Measurements from ENCODE around the gene CACNB2.
"Not testable (repeated sequence)": the region's sequence is repeated elsewhere in the genome, so short reads cannot be mapped to it uniquely, and the experiment has no call there.

CACNB2 gene

DNA sequence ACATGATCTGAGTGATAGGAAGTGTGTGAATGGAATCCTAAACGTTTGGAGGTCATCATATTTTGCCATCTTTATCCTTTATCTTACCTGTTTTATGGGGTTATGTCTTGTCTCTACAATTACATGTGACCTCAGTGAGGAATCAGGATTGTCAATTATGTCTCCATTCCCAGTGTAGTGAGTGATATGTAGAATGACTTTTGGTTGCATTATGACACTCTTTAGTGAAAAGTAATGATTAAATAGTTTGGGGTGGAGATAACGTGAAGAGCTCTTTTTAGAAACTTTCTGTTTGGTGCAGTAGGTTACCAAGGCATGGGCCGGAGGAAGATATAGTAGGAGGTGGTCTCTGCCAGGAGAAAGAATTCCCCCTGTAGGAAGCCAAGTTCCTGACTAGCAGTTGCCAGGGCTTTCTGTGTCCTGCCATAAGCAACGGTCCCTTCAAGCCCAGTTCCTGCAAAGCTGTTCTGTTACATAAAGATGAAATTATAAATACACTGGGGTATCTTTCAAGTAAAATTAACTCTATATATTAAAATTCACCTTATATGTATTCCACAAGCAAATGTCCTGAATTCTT lies 282.9 kb downstream of the CACNB2 start:
- TF ChIP-seq, protein P1, sequence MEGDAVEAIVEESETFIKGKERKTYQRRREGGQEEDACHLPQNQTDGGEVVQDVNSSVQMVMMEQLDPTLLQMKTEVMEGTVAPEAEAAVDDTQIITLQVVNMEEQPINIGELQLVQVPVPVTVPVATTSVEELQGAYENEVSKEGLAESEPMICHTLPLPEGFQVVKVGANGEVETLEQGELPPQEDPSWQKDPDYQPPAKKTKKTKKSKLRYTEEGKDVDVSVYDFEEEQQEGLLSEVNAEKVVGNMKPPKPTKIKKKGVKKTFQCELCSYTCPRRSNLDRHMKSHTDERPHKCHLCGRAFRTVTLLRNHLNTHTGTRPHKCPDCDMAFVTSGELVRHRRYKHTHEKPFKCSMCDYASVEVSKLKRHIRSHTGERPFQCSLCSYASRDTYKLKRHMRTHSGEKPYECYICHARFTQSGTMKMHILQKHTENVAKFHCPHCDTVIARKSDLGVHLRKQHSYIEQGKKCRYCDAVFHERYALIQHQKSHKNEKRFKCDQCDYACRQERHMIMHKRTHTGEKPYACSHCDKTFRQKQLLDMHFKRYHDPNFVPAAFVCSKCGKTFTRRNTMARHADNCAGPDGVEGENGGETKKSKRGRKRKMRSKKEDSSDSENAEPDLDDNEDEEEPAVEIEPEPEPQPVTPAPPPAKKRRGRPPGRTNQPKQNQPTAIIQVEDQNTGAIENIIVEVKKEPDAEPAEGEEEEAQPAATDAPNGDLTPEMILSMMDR (conservative IDR thresholded peaks at IDR 0.05; ENCODE audit: low read depth, low read length): no peak
- no peak for DNase-seq (ENCODE audit: low read depth)
- no peak overlapping the region for H3K4me3 ChIP-seq (ENCODE audit: low read depth, low read length)

DNA sequence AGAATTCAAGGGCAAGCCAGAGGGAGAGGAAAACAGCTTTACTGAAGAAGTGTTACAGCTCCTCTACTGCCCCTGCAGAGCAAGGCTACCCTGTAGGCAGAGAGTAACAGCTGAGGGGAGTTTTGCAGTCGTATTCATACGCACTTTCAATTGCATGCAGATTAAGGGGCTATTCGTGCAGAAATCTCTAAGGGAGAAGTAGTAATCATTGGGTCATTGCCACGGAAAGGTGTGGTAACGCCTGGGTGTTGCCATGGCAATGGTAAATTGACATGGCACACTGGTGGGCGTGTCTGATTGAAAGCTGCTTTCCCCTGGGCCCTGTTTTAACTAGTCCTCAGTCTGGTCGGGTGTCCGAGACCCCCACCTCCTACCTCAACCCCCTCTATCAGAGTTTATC lies 284.0 kb downstream of the CACNB2 start:
- no peak overlapping the region for H3K4me3 ChIP-seq (ENCODE audit: low read depth, low read length)
- TF ChIP-seq, protein P1 (conservative IDR thresholded peaks at IDR 0.05; ENCODE audit: low read depth, low read length): no peak
- no peak for DNase-seq (ENCODE audit: low read depth)

DNA sequence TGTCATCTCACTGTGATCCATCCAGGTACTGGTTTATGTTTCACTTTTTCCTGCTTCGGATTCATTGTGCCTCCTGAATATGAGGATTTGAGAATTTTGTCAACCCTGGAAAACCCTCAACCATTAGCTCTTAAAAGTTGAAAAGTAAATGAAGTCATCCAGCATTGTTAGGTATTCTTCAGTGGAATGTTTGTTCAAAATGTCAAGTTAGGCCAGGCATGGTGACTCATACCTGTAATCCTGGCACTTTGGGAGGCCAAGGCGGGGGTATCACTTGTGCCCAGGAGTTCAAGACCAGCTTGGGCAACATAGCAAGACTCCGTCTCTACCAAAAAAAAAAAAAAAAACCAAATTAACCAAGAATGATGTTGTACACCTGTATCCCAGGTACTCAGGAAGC lies 289.1 kb downstream of the CACNB2 start:
- TF ChIP-seq, protein P1 (conservative IDR thresholded peaks at IDR 0.05; ENCODE audit: low read depth, low read length): no peak
- no peak overlapping the region for H3K4me3 ChIP-seq (ENCODE audit: low read depth, low read length)
- no peak for DNase-seq (ENCODE audit: low read depth)

DNA sequence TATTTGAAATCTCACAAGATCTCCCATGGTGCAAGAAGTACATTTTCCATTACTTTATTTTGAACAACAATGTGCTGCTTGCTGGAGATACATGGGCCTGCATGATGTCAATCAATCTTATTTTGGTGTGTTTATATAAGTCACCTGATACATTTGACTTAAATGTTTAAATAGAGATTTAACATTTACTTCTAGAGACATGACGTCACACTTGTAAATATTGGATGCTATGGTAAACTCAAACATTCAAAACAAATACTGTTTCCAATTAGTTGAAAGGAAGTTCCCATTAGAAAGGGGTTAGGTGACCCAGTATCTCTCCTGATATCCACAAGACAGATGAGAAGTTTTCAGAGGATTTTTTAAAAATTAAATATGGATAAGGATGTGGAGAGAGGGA lies 296.7 kb downstream of the CACNB2 start:
- no peak for DNase-seq (ENCODE audit: low read depth)
- no peak overlapping the region for H3K4me3 ChIP-seq (ENCODE audit: low read depth, low read length)
- TF ChIP-seq, protein P1 (conservative IDR thresholded peaks at IDR 0.05; ENCODE audit: low read depth, low read length): no peak

DNA sequence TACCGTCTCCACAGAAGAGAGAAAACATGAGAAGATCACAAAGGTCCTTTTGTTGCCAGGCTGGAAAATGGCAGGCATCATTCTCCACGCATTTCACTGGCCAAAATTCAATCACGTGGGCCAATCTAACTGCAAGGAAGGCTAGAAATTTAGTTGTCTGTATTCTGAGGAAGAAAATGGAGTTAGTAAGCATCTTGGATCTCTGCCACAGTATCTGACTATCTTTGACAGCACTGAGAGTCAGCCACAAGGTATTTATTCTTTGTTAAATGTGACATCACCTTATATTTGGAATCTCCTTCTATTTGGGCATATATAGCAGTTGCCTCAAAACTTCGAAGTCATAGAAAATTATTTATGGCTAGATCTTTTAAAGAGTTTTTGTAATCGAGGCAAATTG lies 297.3 kb downstream of the CACNB2 start:
- no peak overlapping the region for H3K4me3 ChIP-seq (ENCODE audit: low read depth, low read length)
- DNase-seq (ENCODE audit: low read depth): peak; percentile 4
- TF ChIP-seq, protein P1 (conservative IDR thresholded peaks at IDR 0.05; ENCODE audit: low read depth, low read length): no peak

DNA sequence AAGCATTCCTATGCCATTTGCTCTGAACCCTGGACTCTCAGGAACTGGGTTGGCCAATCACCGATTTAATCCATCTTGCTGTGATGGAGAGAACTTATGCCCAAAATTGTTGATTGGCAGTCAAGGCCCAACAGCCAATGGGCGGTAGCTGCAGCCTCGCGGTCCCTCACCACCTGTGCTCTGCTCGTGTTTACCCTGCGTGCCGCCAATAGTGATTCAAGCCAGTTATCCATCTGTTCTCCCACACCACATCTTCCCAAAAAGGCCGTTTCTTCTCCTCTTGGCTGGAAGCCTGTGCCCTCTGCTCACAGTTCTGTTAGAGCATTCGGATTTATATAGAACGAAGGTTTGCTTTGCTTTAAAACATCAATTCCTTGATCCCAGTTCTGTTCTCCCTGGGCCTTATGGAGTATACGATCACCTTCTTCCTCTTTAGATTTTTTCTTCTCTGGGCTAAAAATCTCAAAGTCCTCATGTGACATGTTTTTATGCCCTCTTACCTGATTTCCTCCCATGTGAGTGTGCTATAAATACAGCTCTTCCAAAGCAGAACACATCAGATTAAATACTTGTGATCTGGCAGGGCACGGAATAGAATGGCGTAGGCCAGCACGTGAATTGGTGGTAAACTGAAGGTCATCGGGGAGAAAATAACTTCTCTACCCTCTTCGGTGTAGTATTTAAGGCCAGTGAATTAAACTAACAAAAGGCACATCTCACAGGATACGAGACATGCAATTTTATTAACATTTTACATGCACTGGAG lies 298.3 kb downstream of the CACNB2 start:
- no peak overlapping the region for H3K4me3 ChIP-seq (ENCODE audit: low read depth, low read length)
- TF ChIP-seq, protein P1 (conservative IDR thresholded peaks at IDR 0.05; ENCODE audit: low read depth, low read length): no peak
- DNase-seq (ENCODE audit: low read depth): no peak

DNA sequence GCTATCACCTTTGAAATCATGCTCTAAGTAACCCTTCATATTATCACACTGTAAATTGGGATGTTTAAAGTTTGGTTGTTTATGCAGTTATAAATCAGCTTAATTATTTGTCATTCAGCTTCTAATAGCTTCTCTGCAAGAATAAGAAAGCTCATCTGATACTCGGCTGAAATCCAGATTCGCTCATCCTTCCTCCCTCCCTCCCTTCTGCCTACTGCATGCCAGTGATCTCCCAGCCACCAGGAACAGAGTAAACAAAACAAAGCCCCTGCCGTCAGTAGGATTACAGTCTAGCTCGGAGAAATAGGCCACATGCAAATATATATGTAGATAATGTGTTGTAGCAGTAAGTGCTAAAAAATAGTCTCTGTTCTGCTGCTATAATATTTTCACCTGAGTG lies 299.4 kb downstream of the CACNB2 start:
- TF ChIP-seq, protein P1 (conservative IDR thresholded peaks at IDR 0.05; ENCODE audit: low read depth, low read length): no peak
- no peak overlapping the region for H3K4me3 ChIP-seq (ENCODE audit: low read depth, low read length)
- DNase-seq (ENCODE audit: low read depth): no peak

DNA sequence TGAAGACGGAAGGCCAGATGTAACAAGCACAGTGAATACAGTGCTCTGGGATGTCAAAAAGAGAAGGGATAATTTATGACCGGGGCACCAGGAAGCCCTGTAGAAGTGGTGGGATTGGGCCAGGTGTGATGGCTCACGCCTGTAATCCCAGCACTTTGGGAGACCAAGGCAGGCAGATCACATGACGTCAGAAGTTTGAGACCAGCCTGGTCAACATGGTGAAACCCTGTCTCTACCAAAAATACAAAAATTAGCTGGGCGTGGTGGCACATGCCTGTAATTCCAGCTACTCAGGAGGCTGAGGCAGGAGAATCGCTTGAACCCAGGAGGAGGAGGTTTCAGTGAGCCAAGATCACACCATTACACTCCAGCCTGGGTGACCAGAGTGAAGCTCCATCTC lies 305.4 kb downstream of the CACNB2 start:
- DNase-seq (ENCODE audit: low read depth); H3K4me3 ChIP-seq (ENCODE audit: low read depth, low read length): not testable (repeated sequence)
